Kidney (tissue), 14 donors: Measurements from ENCODE around the gene S100A3. TPM values are rescaled to one million over a fixed set of nuclear protein-coding genes. Genes with fewer than 3 reads are reported as not detected.

Experiments
- DNase-seq, 5 donors: peaks; one replicate each; pipeline ENCODE4 v3.0.0-alpha.2; 2013 to 2020
- FAIRE-seq: peaks from 2 replicates; lab custom pipeline; 2012; peaks lifted over from hg19 to GRCh38; lab: Jason Lieb, UNC
- H3K27ac ChIP-seq, 2 donors: one replicate each; pipeline ENCODE4 v1.7.0; 2013; ENCODE audit warnings: low read depth in 2 of 2, low read length in 2 of 2, inconsistent platforms in 1 of 2
- H3K27me3 ChIP-seq: one replicate; pipeline ENCODE4 v1.7.1; 2013; ENCODE audit warnings: low read length, inconsistent platforms; ENCODE audit not compliant: control insufficient read depth, insufficient read depth
- H3K36me3 ChIP-seq, 3 donors: one replicate each; pipeline versions ENCODE4 v1.7.0 to v1.7.1; 2013; ENCODE audit warnings: low read length in 3 of 3, control low read depth in 1 of 3, inconsistent platforms in 1 of 3; ENCODE audit not compliant: insufficient read depth in 3 of 3, control insufficient read depth in 2 of 3
- H3K4me1 ChIP-seq, 3 donors: one replicate each; pipeline versions ENCODE4 v1.7.0 to v1.7.1; 2013; ENCODE audit warnings: low read length in 3 of 3, inconsistent platforms in 1 of 3, low read depth in 1 of 3; ENCODE audit not compliant: control insufficient read depth in 2 of 3, insufficient read depth in 2 of 3
- H3K4me3 ChIP-seq, 3 donors: one replicate each; pipeline versions ENCODE4 v1.7.0 to v1.8.1; 2013; ENCODE audit warnings: low read length in 3 of 3, control low read depth in 1 of 3, inconsistent platforms in 1 of 3
- H3K9ac ChIP-seq, 3 donors: one replicate each; pipeline versions ENCODE4 v1.7.0 to v1.7.1; 2013; ENCODE audit warnings: low read length in 3 of 3, control low read depth in 1 of 3, inconsistent platforms in 1 of 3
- H3K9me3 ChIP-seq, 3 donors: one replicate each; pipeline versions ENCODE4 v1.7.0 to v1.7.1; 2013; ENCODE audit warnings: low read length in 3 of 3, control low read depth in 1 of 3, inconsistent platforms in 1 of 3; ENCODE audit not compliant: control insufficient read depth in 2 of 3, insufficient read depth in 1 of 3
- CTCF ChIP-seq: IDR thresholded peaks from 3 replicates; pipeline ENCODE4 v1.5.1; 2012; ENCODE audit warnings: mild to moderate bottlenecking, moderate library complexity, borderline replicate concordance; ENCODE audit not compliant: insufficient read depth; ENCODE audit errors: extremely low read depth
- intact Hi-C: fragments of 100-400 bp; cut with DNase I; formaldehyde crosslinking; loops from one replicate; pipeline ENCODE4 v1.11.1; 2022
- polyA plus RNA-seq: library from polyadenylated mRNA; stranded (reverse); fragments of 350-450 nt; fragmentation: Illumina TruSeq; extraction: RNeasy Lipid Tissue Mini Kit (QIAGEN cat#74804); gene quantifications from one replicate; pipeline ENCODE4 v1.2.3, GENCODE V29; 2014; ENCODE audit warnings: low read depth, low replicate concordance; ENCODE audit not compliant: insufficient read depth
- total RNA-seq: library from RNA; stranded (reverse); fragmentation: NEBNext Ultra II Directional; extraction: Animal tissue kit (Norgen Biotek cat#: 25700); gene quantifications from one replicate; pipeline ENCODE4 v1.2.1, GENCODE V29; 2021
- donor health status: control.
- donor health status: control.
- donor health status: control.
- donor health status: control.
- donor health status: control.
- donor health status: DM: yes; HTN: yes; CAD: no.
- donor health status: Normal renal cell carcinoma (clear cell type).

The S100A3 gene
- total and polyA plus RNA-seq, 2 donors from 2014 or later = 2.5 to 8.4 TPM

GRCh38 chr1:153540394-153541361 is 8.4 kb downstream of the S100A3 start, which contains the start of gene S100A5:
TSS of gene S100A5 (minus strand) at chr1:153540934. CDS start at chr1:153540191, 743 bp downstream.
- H3K4me1 ChIP-seq = peaks cover 5 to 38% (median 17%) of the 10 kb centered on the region in 3 donors
- H3K4me3 ChIP-seq = no peak within 1 kb of the TSS
- intact Hi-C loops = no loop called here
- H3K36me3 ChIP-seq = no peaks in the 10 kb centered on the region
- DNase-seq (peak in 4 of 5 donors; percentile 61 to 78 (median 72)), FAIRE-seq (no peak)
- no peaks in the 10 kb centered on the region for H3K27me3 ChIP-seq
- peak within 1 kb of the TSS; percentile 59 to 72 for H3K27ac ChIP-seq
- no peak for TF ChIP-seq CTCF
- H3K9ac ChIP-seq = peak within 1 kb of the TSS in 1 of 3 donors; percentile 47
- no peaks in the 10 kb centered on the region for H3K9me3 ChIP-seq

- H3K36me3 ChIP-seq = no peaks in the 10 kb centered on the region
- H3K27me3 ChIP-seq = no peaks in the 10 kb centered on the region
- FAIRE-seq (no peak), DNase-seq (no peak)
- peaks cover 1 to 36% (median 17%) of the 10 kb centered on the region in 3 donors for H3K4me1 ChIP-seq
- no peak overlapping the region for H3K4me3 ChIP-seq
- H3K9me3 ChIP-seq = no peaks in the 10 kb centered on the region
- H3K27ac ChIP-seq = peak overlapping the region; percentile 53 to 59
- intact Hi-C loops = no loop called here
- no peak for TF ChIP-seq CTCF
- H3K9ac ChIP-seq = peak overlapping the region in 1 of 3 donors; percentile 34
Measured at GRCh38 chr1:153539395-153540093, 9.5 kb downstream of the S100A3 start.

GRCh38 chr1:153538315-153538821 is 10.7 kb downstream of the S100A3 start:
- intact Hi-C loops = no loop called here
- H3K27ac ChIP-seq = peak overlapping the region; percentile 38 to 63

More at GRCh38 chr1:153538315-153538821, 10.7 kb downstream of the S100A3 start:
- no peak overlapping the region for H3K9ac ChIP-seq
- FAIRE-seq = no peak
- no peak overlapping the region for H3K4me3 ChIP-seq
- no peaks in the 10 kb centered on the region for H3K36me3 ChIP-seq
- H3K9me3 ChIP-seq = no peaks in the 10 kb centered on the region
- H3K4me1 ChIP-seq = peaks cover 0 to 38% (median 14%) of the 10 kb centered on the region in 3 donors
- TF ChIP-seq CTCF = no peak
- peak in 2 of 5 donors; percentile 46 to 70 for DNase-seq
- no peaks in the 10 kb centered on the region for H3K27me3 ChIP-seq
